NCI-H1436 treated with DMSO at 0.1 percent for 48 hours (cell line): Measurements from ENCODE around the gene SCLY.
"Not testable (repeated sequence)": the region's sequence is repeated elsewhere in the genome, so short reads cannot be mapped to it uniquely, and the experiment has no call there.

Experiments used
- DNase-seq: peaks from one replicate; lab custom pipeline; 2025; lab: John Stamatoyannopoulos, UW

The SCLY gene

GRCh38 chr2:238113611-238114010 lies 52.8 kb downstream of the SCLY start:
- DNase-seq = no peak

- DNase-seq = no peak
These were observed 53.6 kb downstream of the SCLY start for GRCh38 chr2:238114331-238114841.

GRCh38 chr2:238114851-238115660 lies 54.3 kb downstream of the SCLY start:
- DNase-seq = no peak

GRCh38 chr2:238115709-238116108 lies 54.9 kb downstream of the SCLY start:
- not testable (repeated sequence) for DNase-seq

- no peak for DNase-seq
These were observed 55.7 kb downstream of the SCLY start for GRCh38 chr2:238116298-238117198.

- DNase-seq = no peak
These were observed 56.7 kb downstream of the SCLY start for GRCh38 chr2:238117199-238118154.

GRCh38 chr2:238119756-238120462 lies 59.1 kb downstream of the SCLY start:
- no peak for DNase-seq

GRCh38 chr2:238120463-238121298 lies 59.9 kb downstream of the SCLY start:
- no peak for DNase-seq

GRCh38 chr2:238121511-238122286 lies 60.9 kb downstream of the SCLY start:
- no peak for DNase-seq

- no peak for DNase-seq
These were observed 61.8 kb downstream of the SCLY start for GRCh38 chr2:238122287-238123217.

GRCh38 chr2:238123218-238123971 lies 62.6 kb downstream of the SCLY start:
- no peak for DNase-seq

GRCh38 chr2:238123991-238124470 lies 63.2 kb downstream of the SCLY start:
- DNase-seq = no peak

- DNase-seq = no peak
These were observed 63.8 kb downstream of the SCLY start for GRCh38 chr2:238124488-238125126.

GRCh38 chr2:238125127-238125885 lies 64.5 kb downstream of the SCLY start:
- no peak for DNase-seq

- no peak for DNase-seq
These were observed 65.5 kb downstream of the SCLY start for GRCh38 chr2:238126338-238126737.

GRCh38 chr2:238126775-238127164 lies 66.0 kb downstream of the SCLY start:
- no peak for DNase-seq
